ENCODE results near the gene GPR152.
"Not testable (repeated sequence)": the region's sequence is repeated elsewhere in the genome, so short reads cannot be mapped to it uniquely, and the experiment has no call there.

GPR152 gene

GRCh38 chr11:67408437-67409200 is 43.9 kb downstream of the GPR152 start:
- DNase-seq = no peak

- DNase-seq = no peak
Observed at GRCh38 chr11:67407688-67408163, 44.8 kb downstream of the GPR152 start.

- DNase-seq = no peak
Observed at GRCh38 chr11:67406969-67407687, 45.4 kb downstream of the GPR152 start.

- no peak for DNase-seq
Observed at GRCh38 chr11:67406420-67406968, 46.0 kb downstream of the GPR152 start.

DNA sequence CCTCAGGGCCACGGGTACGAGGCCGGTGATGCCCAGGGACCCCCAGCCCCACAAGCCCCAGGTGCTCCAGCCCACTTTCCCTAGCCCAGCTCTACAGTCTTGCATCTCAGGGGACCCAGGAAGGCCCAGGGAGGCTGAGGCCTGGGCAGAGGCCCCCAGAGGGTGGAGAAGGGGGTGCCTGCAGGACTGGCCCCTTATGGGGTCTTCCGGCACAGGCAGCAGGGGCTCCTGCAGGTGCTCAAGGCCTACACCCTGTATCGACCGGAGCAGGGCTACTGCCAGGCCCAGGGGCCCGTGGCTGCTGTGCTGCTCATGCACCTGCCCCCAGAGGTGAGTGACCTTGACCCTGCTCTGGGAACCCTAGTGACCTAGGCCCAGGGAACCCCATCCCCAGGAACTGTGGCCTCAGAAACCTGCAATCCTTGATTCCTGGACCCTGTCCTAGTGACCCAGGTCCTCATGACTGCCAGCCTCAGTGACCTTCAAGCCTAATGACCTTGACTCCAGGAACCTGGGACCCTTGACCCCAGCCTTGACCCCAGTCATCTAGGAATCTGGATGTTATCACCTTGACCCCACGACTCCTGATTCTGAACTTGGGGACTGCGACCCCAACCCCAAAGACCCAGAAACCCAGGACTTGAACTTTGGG is 46.7 kb downstream of the GPR152 start:
- no peak for DNase-seq

GRCh38 chr11:67405196-67405567 is 47.3 kb downstream of the GPR152 start:
- no peak for DNase-seq

DNA sequence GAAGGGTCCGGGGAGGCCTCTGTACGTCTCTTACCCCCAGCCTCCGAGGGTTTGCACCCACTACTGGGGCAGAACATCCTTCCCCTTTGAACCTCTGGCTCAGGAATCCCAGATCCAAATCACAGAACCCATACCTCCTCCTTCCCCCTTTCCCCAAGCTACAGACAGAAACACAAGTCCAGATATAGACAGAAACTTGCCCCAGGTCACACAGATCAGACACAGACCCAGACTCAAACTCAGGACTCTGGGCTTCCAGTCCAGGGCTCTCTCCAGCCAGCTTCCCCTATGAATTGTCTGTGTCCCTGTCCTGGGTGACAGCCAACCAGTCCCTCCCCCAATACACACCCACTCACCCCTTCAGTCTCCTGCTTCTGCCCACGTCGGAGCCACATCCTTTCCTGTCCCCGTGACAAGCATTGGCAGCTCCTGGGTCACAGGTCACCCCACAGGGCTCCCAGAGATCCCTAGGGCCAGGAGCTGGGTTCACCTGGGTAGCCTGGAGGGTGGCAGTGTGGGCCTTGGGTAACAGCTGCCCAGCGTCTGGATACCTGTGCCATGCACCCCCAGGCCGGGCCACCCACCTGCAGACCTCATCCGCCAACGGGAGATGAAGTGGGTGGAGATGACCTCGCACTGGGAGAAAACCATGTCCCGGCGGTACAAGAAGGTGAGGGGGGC is 47.9 kb downstream of the GPR152 start:
- no peak for DNase-seq

- not testable (repeated sequence) for DNase-seq
Observed at GRCh38 chr11:67403085-67403484, 49.4 kb downstream of the GPR152 start.

GRCh38 chr11:67402192-67402839 is 50.2 kb downstream of the GPR152 start:
- DNase-seq = not testable (repeated sequence)

DNA sequence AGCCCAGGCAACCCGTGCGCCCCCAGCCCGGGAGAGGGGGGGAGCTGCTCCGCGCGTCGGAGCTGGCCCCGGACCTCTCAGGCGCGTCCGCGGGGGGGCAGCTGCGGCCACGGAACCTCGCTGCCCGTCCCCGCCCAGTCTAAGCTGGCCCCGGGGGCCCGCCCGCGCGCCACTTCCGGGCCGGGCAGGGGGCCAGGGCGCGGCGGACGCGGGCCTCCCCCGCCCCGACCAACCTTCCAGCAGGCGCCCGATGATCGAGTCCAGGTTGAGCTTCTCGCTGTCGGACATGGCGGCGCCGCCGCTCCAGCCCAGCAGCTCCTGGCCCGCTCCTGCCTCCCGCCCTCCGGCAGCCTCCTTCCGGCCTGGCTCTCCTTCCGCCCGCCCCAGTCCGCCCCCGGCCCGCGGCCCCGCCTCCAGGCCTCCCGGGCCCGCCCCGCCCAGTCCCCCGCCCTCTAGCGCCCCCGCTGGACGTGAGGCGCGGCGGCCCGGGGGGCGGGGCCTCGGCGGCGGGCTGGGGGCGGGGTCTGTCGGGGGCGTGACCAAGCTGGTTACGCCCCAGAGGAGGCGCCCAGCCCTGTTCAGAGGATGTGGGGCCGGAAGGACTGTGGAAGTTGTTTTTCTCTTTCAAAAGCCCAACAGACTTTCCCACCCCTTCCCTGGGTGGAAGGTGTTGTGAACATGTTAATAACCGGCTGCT is 50.9 kb downstream of the GPR152 start, which contains the start of gene PPP1CA:
TSS of gene PPP1CA (minus strand) at position 364 of the 697 bp plus-strand sequence. CDS start at position 288, 76 bp downstream.
- peak in 1 of 2 experiments; percentile 65 for DNase-seq

Measured in cerebellar nuclear complex (tissue), 1 donor.